Breast epithelium (tissue), 4 donors: ENCODE measurements around the gene BMP7. TPM values are rescaled to one million over a fixed set of nuclear protein-coding genes. Genes with fewer than 3 reads are reported as not detected.

Experiments
- DNase-seq, 2 donors: peaks; one replicate each; pipeline ENCODE4 v3.0.0-alpha.2; 2019; ENCODE audit warnings: low spot score in 2 of 2
- H3K27ac ChIP-seq, 2 donors: fragments of 200-600 bp; sonication (generic) in 1 of 2; one replicate each; pipeline ENCODE4 v1.5.1; 2016 to 2019; ENCODE audit warnings: mild to moderate bottlenecking in 1 of 2
- H3K27me3 ChIP-seq, 2 donors: fragments of 200-600 bp; sonication (generic) in 1 of 2; one replicate each; pipeline versions ENCODE4 v1.5.1 to v1.6.0; 2017 to 2019; ENCODE audit warnings: control low read depth in 1 of 2, mild to moderate bottlenecking in 1 of 2
- H3K36me3 ChIP-seq: fragments of 200-600 bp; one replicate; pipeline ENCODE4 v1.5.1; 2019
- H3K4me1 ChIP-seq, 2 donors: fragments of 200-600 bp; sonication (generic); one replicate each; pipeline ENCODE4 v1.5.1; 2016 to 2019; ENCODE audit warnings: control low read depth in 1 of 2
- H3K4me3 ChIP-seq, 3 donors: fragments of 200-600 bp; sonication (generic); 1 replicate in 2 of 3; 2 replicates in 1 of 3; pipeline ENCODE4 v1.5.1; 2016 to 2019; ENCODE audit warnings: mild to moderate bottlenecking in 3 of 3, moderate library complexity in 2 of 3
- H3K9me3 ChIP-seq, 2 donors: fragments of 200-600 bp; sonication (generic) in 1 of 2; one replicate each; pipeline ENCODE4 v1.5.1; 2016 to 2019; ENCODE audit warnings: control low read depth in 1 of 2
- CTCF ChIP-seq, 3 donors: fragments of 450-650 bp; IDR thresholded peaks; one replicate each; pipeline ENCODE4 v1.5.1; 2016 to 2017; ENCODE audit warnings: antibody characterized with exemption in 3 of 3, mild to moderate bottlenecking in 3 of 3, moderate library complexity in 3 of 3
- POLR2A ChIP-seq: fragments of 450-650 bp; IDR thresholded peaks from one replicate; pipeline ENCODE4 v1.6.1; 2016; ENCODE audit warnings: antibody characterized with exemption, mild to moderate bottlenecking, moderate library complexity
- POLR2AphosphoS5 ChIP-seq, 3 donors: sonication (generic); formaldehyde crosslinking; IDR thresholded peaks; one replicate each; pipeline ENCODE4 v1.6.1; 2017; ENCODE audit warnings: antibody characterized with exemption in 3 of 3
- intact Hi-C: fragments of 100-400 bp; cut with DNase I; formaldehyde crosslinking; loops from one replicate; pipeline ENCODE4 v1.15.1; 2023; ENCODE audit warnings: low total_unique reads
- total RNA-seq, 3 donors: library from RNA; depleted of rRNA; stranded (reverse); fragments of >200 nt; gene quantifications; one replicate each; pipeline ENCODE4 v1.1.0, GENCODE V29; 2016

The BMP7 gene
- total RNA-seq, 3 donors from 2014 or later: 1.6 to 3.8 (median 1.8) TPM

GRCh38 chr20:57175397-57176010, 90.9 kb downstream of the BMP7 start:
- DNase-seq: no peak
- no peak for TF ChIP-seq POLR2AphosphoS5 (IDR thresholded peaks at IDR 0.05)
- TF ChIP-seq CTCF (IDR thresholded peaks at IDR 0.05): no peak
- TF ChIP-seq POLR2A: no peak
- H3K36me3 ChIP-seq: no peaks in the 10 kb centered on the region
- H3K27ac ChIP-seq: no peak overlapping the region
- H3K27me3 ChIP-seq: no peaks in the 10 kb centered on the region
- H3K4me3 ChIP-seq: no peak overlapping the region
- no peaks in the 10 kb centered on the region for H3K9me3 ChIP-seq
- no peaks in the 10 kb centered on the region for H3K4me1 ChIP-seq
- intact Hi-C loops: no loop called here

GRCh38 chr20:57174737-57175136, 91.7 kb downstream of the BMP7 start:
- H3K4me3 ChIP-seq: no peak overlapping the region
- TF ChIP-seq CTCF (IDR thresholded peaks at IDR 0.05): no peak
- no peak for TF ChIP-seq POLR2AphosphoS5 (IDR thresholded peaks at IDR 0.05)
- TF ChIP-seq POLR2A: no peak
- H3K27ac ChIP-seq: no peak overlapping the region
- no peaks in the 10 kb centered on the region for H3K36me3 ChIP-seq
- DNase-seq: no peak
- H3K4me1 ChIP-seq: no peaks in the 10 kb centered on the region
- H3K27me3 ChIP-seq: no peaks in the 10 kb centered on the region
- H3K9me3 ChIP-seq: no peaks in the 10 kb centered on the region
- intact Hi-C loops: no loop called here

- H3K36me3 ChIP-seq: no peaks in the 10 kb centered on the region
- no peak overlapping the region for H3K27ac ChIP-seq
- DNase-seq: no peak
- intact Hi-C loops: no loop called here
- H3K4me3 ChIP-seq: no peak overlapping the region
- H3K27me3 ChIP-seq: no peaks in the 10 kb centered on the region
- no peak for TF ChIP-seq POLR2AphosphoS5 (IDR thresholded peaks at IDR 0.05)
- TF ChIP-seq CTCF (IDR thresholded peaks at IDR 0.05): no peak
- no peak for TF ChIP-seq POLR2A
- no peaks in the 10 kb centered on the region for H3K9me3 ChIP-seq
- no peaks in the 10 kb centered on the region for H3K4me1 ChIP-seq
Measured at GRCh38 chr20:57173986-57174385, 92.5 kb downstream of the BMP7 start.

- DNase-seq: no peak
- Histone ChIP-seq H3K27ac (no peak overlapping the region), H3K36me3 (no peaks in the 10 kb centered on the region), H3K4me1 (no peaks in the 10 kb centered on the region), H3K4me3 (no peak overlapping the region), H3K9me3 (no peaks in the 10 kb centered on the region), H3K27me3 (no peaks in the 10 kb centered on the region)
- TF ChIP-seq POLR2A (no peak), CTCF (IDR thresholded peaks at IDR 0.05) (no peak), POLR2AphosphoS5 (IDR thresholded peaks at IDR 0.05) (no peak)
- intact Hi-C loops: no loop called here
Measured at GRCh38 chr20:57173041-57173440, 93.4 kb downstream of the BMP7 start.

- intact Hi-C loops: no loop called here
- no peak overlapping the region for H3K4me3 ChIP-seq
- no peaks in the 10 kb centered on the region for H3K36me3 ChIP-seq
- H3K27me3 ChIP-seq: no peaks in the 10 kb centered on the region
- DNase-seq: no peak
- TF ChIP-seq POLR2AphosphoS5 (IDR thresholded peaks at IDR 0.05) (no peak), CTCF (IDR thresholded peaks at IDR 0.05) (no peak), POLR2A (no peak)
- H3K4me1 ChIP-seq: no peaks in the 10 kb centered on the region
- no peaks in the 10 kb centered on the region for H3K9me3 ChIP-seq
- no peak overlapping the region for H3K27ac ChIP-seq
Measured at GRCh38 chr20:57170343-57170742, 96.1 kb downstream of the BMP7 start.
